Fibroblast of lung (primary cell): ENCODE results near the gene CHRNA9.

Experiments
- EZH2 ChIP-seq: IDR thresholded peaks from 2 replicates; pipeline ENCODE4 v1.5.1; 2012; ENCODE audit warnings: low read length, control low read depth, mild to moderate bottlenecking; ENCODE audit errors: missing control alignments
- TF ChIP-seq, protein P1 (sequence below), 2 donors: IDR thresholded peaks in 1 of 2; conservative IDR thresholded peaks in 1 of 2; 1 replicate in 1 of 2; 2 replicates in 1 of 2; pipeline ENCODE4 v1.5.1; 2011 to 2012; ENCODE audit warnings: low read length in 2 of 2, control low read depth in 1 of 2, inconsistent platforms in 1 of 2, low read depth in 1 of 2, mild to moderate bottlenecking in 1 of 2

DNA sequence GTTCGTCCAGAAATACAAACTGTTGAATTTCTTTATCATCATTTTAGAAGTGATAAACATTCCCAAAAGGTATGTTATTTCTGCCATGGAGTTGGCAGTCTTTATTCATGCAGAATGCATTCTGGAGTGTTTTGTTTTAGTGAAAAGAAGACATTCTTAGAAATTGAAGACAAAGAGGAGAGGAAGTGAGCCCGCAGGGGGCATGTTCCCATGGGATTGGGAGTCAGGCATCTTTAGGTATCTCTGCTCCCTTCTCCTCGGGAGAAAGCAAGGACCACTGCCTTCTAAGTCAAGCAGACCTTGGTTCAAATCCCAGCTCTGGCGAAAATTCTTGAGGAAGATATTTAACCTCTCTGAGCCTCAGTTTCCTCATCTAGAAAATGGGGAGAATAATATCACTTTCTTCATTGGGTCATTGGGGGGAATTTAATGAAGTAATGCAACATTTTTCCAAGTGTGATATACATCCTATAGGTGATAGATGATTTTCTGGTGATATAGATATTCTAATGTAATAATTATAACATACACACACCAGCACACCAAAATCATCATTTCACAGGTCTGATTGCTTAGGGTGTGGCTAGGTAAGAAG is 26.5 kb upstream of the CHRNA9 start:
- TF ChIP-seq, protein P1, sequence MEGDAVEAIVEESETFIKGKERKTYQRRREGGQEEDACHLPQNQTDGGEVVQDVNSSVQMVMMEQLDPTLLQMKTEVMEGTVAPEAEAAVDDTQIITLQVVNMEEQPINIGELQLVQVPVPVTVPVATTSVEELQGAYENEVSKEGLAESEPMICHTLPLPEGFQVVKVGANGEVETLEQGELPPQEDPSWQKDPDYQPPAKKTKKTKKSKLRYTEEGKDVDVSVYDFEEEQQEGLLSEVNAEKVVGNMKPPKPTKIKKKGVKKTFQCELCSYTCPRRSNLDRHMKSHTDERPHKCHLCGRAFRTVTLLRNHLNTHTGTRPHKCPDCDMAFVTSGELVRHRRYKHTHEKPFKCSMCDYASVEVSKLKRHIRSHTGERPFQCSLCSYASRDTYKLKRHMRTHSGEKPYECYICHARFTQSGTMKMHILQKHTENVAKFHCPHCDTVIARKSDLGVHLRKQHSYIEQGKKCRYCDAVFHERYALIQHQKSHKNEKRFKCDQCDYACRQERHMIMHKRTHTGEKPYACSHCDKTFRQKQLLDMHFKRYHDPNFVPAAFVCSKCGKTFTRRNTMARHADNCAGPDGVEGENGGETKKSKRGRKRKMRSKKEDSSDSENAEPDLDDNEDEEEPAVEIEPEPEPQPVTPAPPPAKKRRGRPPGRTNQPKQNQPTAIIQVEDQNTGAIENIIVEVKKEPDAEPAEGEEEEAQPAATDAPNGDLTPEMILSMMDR (conservative IDR thresholded peaks at IDR 0.05 in 1 of 2, IDR thresholded peaks at IDR 0.05 in 1 of 2; ENCODE audit: low read depth in 1 of 2, low read length in 2 of 2): no peak
- no peak for TF ChIP-seq EZH2
